ENCODE measurements around the gene C3orf85.

Gene C3orf85

DNA sequence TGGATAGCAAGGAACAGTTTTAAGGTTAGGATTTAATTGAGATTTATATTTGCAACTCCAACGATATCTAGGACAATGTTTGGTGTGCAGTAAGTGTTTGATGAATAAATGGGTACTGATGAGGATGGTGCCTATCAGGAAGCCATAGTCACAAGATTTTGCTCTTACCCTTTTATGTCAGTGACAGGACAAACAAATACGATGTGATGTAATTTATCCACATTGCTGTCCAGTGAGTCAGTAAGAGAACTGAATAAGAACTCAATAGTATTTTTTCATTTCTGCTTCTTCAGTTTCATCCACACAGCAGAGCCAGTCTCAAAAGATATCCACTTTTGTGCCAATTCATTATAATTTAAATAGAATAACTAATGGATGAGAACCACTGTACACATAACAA lies 18.5 kb downstream of the C3orf85 start:
- DNase-seq, result no peak

DNA sequence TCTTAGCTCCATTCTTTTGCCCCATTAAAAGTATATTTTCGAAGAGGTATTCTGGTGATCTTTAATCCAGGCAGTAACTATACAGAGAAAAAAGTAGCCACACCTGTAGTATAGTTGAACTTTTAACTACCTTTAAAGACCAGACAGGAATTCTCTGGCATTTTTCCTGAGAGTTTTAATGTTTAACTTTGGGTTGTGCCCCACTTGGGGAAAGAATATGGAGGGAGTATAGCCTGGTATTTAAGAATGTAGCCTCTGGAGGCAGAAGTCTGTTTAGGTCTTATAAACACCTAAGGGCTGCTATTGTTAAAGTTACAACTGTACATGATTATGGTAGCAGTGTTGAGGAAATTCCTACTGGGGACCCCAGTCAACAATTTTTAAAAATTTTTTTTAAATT lies 19.3 kb downstream of the C3orf85 start:
- no peak for DNase-seq

DNA sequence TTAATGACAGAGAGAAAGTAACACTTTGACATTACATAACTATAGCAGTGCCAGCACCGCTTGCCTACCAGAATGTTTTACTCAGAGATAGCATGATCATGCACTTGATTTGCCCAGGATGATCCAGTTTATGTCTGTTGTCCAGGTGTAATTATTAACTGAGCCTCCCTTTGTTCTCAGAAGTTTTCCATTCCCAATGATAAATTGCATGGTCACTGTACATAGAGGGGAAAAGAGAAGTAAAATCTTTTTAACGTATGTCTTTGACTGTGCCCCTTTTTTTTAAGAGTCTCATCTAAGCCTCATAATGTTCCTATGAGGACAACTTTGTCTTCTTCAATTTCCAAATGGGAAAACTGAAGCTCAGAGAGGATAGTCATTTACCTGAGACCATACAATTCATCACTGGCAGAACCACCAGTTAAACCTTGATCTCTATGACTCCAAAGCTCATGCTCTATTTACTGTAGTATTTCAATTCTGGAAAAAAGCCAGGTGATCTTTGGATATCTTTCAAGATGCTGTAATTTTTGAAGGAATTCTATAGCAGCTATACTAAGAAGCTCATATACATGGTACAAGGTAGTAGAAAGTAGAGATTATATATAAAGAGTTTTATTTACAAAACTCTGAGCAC lies 25.1 kb downstream of the C3orf85 start:
- no peak for DNase-seq

DNA sequence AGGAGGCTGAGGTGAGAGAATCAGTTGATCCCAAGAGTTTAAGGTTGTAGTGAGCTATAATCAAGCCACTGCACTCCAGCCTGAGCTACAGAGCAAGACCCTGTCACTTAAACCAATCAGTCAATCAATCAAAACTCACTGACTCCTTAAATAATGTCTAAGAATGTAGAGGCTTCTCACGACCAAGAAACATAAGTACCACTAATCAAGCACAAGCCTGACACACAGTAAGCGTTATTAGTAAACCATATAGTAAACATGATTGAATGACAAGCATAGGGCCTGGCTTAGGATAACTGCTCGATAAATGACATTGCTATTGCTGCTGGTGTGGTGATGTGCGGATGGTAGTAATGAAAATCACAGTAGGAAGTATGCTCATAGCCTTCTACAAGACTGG lies 29.4 kb downstream of the C3orf85 start:
- no peak for DNase-seq

DNA sequence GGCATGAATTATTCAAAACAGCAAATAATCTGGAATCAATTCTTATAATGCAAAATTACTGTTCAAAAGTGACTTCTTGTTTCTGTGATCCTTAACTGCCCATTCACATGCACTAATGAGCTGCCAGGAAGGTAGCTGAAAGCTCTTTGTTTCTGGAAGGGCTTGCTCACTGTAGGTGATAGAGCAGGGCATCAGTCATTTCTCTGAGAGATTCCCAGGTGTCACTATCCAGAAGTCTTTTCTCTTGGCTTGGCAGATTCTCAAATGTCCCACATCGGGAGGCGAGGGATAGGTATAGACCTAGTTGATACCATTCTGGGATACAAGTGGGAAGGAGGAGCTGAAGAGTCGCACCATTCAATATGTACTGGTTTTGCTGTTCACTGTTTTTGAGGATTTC lies 35.0 kb downstream of the C3orf85 start:
- no peak for DNase-seq

DNA sequence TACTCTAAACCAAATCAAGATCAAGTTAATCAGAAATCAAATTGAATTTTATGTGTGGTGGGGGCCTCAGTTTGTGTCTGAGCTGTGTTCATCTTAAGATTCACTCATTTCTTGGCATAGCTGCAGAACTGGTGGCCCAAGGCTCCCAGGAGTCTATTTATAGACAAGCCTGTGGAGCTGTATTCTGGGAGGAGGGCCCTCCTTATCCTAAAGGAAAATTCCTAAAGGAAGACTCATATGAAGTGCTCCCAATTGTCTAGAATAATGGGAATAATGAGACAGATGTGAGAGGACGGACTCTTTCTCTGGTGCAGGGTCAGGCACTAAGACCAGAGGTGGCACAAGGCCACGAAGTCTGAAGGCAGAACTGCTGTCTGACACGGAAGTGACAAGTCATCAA lies 38.9 kb downstream of the C3orf85 start:
- DNase-seq, result no peak

DNA sequence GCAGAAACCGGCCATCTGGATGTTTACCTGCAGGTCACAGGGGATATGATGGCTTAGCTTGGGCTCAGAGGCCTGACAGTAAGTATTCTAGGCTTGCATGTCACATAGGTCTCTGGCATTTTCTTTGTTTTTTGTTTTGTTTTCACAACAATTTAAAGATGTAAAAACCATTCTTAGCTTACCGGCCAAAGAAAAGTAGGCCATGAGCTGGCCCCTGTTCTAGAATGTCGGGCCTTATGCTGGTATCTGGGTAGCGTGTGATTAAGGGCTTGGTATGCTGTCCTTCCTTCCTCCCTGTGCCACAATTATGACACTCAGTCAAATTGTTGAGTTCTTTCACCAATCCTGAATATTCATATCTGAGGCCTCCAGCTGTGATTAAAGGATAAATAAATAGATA lies 40.2 kb downstream of the C3orf85 start:
- DNase-seq, result no peak

DNA sequence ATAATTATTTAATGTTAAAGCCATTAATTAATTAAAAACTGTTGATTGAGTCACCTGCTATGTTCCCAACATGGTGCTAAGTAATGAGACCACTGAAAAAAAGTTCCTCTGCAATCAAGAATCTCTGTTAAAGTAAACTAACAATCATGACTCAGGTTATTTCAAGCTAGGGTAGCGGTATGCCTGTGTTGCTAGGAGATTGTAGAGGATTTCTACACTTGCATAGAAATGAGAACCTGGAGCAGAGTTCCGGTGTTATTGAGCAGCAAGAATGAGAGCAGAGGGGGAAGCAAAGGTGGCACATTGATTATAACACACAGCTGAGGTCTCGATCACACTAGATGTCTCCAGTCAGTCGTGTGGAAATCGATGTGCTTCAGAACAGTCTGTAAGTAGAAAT lies 41.4 kb downstream of the C3orf85 start:
- DNase-seq, result no peak

DNA sequence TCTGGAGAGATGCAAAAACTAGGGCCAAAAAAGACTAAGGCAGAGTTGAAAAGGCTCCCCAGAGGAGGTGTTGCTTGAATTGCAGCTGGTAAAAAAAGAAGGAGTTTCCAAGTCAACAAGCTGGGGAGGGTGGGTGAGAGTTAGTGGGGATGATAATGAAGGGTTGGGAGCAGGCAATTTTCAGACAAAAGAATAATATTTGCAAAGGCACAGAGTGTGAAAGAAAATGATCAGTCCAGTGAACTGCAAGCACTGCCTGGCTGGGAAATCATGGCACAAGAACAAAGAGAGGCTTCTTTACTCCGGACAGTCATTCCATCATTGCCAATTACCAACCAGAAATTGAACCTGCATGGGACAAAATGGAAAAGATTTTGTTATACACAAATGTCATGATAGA lies 42.2 kb downstream of the C3orf85 start:
- DNase-seq, result no peak

DNA sequence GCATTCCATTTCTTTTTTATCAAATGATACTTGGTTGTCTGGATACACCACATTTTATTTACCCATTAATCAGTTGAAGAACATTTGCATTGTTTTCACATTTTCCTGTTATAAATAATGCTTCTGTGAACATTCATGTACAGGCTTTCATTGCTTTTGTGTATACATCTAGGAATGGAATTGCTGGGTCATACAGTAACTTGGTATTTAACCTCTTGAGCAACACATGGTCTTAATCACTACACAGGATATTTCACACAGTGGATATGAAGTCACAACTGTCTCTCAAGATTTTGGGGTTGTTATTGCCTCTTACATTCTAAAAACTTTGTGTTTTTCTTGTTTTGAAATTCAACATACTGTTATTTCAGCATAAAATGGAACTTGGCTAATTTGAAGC lies 48.2 kb downstream of the C3orf85 start:
- no peak for DNase-seq

DNA sequence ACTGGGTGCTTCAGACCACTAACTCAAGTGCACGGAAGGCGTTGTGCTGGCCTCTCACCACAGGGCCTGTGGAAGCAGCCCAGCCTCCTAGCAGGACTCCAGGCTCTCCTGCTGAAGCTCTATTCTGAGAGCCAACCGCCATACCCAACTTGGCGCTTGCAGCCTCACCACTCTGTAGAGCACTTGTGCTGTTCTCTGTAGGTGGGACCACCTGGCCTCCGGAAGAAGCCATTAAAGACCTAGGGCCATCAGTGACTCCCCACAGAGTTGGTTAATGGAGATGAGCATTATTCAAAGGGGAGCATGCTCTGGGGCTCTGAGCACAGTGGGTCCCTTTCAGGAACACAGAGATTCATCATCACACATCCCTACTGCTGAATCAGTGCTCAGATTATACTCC lies 50.9 kb downstream of the C3orf85 start:
- DNase-seq, result no peak

DNA sequence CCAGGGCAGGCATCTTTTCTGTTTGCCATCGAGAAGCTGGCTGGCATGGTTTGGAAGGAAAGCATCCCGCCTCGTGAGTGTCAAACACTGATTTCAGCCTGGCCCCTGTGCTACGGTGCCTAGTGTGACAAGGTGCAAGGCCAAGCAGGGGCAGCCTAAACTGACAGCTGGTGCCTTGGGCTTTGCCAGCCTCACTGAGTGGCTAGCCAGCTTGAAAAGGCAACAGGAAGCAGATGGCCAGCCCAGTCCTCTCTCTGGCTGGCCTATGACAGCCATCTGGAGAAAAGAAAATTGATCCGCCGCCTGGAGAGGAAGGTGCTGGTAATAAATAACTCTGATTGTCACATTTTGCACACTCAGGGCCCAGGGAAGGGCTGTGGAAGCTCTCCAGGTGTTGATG lies 52.2 kb downstream of the C3orf85 start:
- DNase-seq, result no peak

DNA sequence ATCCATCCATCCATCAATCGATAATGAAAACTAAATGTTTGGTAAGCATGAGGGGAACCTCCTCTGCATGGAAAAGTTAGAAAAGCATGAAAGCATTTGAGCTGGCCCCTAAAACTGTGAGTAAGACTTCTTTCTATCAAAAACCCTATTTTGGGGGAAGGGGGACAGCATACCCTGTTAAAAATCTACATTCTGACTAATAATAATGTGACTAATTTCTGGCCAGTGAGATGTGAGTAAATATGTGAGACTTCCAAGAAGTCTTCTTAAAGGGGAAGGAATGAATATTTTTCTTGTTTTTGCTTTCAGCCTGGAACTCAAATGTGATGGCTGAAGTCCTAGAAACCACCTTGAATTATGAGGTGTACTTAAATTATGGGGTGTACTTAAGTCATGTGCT lies 54.9 kb downstream of the C3orf85 start:
- DNase-seq, result no peak

DNA sequence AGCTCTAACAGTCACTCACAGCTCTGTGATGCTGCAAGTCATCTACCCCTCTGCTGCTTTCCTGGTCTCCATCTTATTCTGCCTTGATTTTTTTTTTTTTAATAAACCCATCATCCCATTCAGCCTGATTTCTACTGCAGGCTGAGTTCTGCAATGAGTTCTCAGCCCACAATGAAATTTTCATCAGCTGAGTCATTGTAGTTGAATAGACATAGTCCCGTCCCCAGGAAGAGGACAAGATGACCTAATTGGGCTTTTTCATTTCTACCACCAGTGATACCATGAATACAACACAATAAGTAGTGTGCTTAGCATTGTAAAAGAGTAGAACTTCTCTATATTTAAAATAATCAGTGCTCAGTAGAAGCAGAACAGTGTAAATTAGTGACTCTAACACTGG lies 59.3 kb downstream of the C3orf85 start:
- DNase-seq, result no peak
